ENCODE results near the gene GRID1. TPM values are rescaled to one million over a fixed set of nuclear protein-coding genes. Genes with fewer than 3 reads are reported as not detected.

GRID1 gene
- total and polyA plus RNA-seq, 9 of the 15 experiments (the other 6 are each of a cell fraction or from before 2014, with no cell fraction given): 0.01 to 7.2 (median 1.2) TPM

DNA sequence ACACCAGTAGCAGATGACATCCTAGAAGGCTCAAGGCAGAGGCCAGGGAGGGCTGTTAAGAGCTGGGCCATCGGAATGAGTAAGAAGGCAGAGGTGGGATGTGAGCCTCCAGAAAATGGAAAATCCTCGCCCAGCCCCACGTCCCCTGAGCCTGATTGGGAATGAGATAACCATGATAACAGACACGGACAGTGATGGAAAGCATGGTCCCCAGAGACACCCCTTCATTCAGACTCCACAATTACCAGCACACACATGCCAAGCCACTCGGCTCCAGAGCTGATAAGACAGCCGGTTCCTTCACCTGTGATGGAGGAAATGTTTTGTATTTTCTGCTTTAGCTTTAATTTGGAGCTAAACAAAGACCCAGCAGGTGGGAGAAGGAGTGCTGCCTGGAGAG, 106.0 kb downstream of the GRID1 start:
- Histone ChIP-seq H3K4me3 (no peak overlapping the region), H4K20me1 (replicated peaks; ENCODE audit: control insufficient read depth, insufficient read depth, low read length) (no peaks in the 10 kb centered on the region), H2AFZ (ENCODE audit: low read depth, low read length) (no peak overlapping the region), H3K4me2 (ENCODE audit: insufficient read depth, low read length) (no peak overlapping the region), H3K27me3 (ENCODE audit: control insufficient read depth in 2 of 2, insufficient read depth in 2 of 2, low read length in 2 of 2) (peaks cover 0 to 6% of the 10 kb centered on the region in 2 experiments; a peak in 1 of 5 replicates), H3K4me1 (replicated peaks in 1 of 2; ENCODE audit: control insufficient read depth in 2 of 2, insufficient read depth in 2 of 2, low read length in 2 of 2) (peaks cover 0 to 4% of the 10 kb centered on the region in 2 experiments; a peak in 1 of 5 replicates), H3K9me1 (ENCODE audit: control insufficient read depth, insufficient read depth, low read length) (no peaks in the 10 kb centered on the region), H3K36me3 (ENCODE audit: control insufficient read depth, insufficient read depth, low read length) (no peaks in the 10 kb centered on the region), H3K79me2 (ENCODE audit: control insufficient read depth, insufficient read depth, low read length) (no peaks in the 10 kb centered on the region), H3K27ac (ENCODE audit: extremely low read depth, low read depth, low read length) (no peak overlapping the region), H3K9ac (ENCODE audit: insufficient read depth in 1 of 2, low read depth in 2 of 2, low read length in 2 of 2) (no peak overlapping the region), H3K9me3 (replicated peaks; ENCODE audit: control insufficient read depth, insufficient read depth, low read depth, low read length) (no peaks in the 10 kb centered on the region)
- ATAC-seq: no peak
- CTCF ChIA-PET (ENCODE audit: low intra/inter-chr PET ratio): no interaction called here
- no peak for DNase-seq (ENCODE audit: extremely low read depth in 1 of 4, low spot score in 3 of 4)
- POLR2A ChIA-PET: no interaction called here
- no TSS peak for BruUV-seq (replicated peaks)
- 0% methylated on average over 3 of the region's 6 CpGs for WGBS (ENCODE audit: insufficient coverage, low coverage, missing lambda C conversion rate)
- intact Hi-C loops (cut with micrococcal nuclease) (no loop called here), in situ Hi-C loops (cut with MboI) (loop anchor here (10.0 kb wide), 1 partner anchor 114 kb away; no protein-coding TSS in a partner anchor)
- FAIRE-seq: no peak
- no peak for TF ChIP-seq C11orf30 (IDR thresholded peaks at IDR 0.05; ENCODE audit: low read depth)
- no peak for TF ChIP-seq MTA1 (IDR thresholded peaks at IDR 0.05; ENCODE audit: borderline replicate concordance)
- no peak for TF ChIP-seq MTA3 (IDR thresholded peaks at IDR 0.05; ENCODE audit: borderline replicate concordance)
- TF ChIP-seq PYGO2 (tag; IDR thresholded peaks at IDR 0.05): no peak
- TF ChIP-seq, protein P1, sequence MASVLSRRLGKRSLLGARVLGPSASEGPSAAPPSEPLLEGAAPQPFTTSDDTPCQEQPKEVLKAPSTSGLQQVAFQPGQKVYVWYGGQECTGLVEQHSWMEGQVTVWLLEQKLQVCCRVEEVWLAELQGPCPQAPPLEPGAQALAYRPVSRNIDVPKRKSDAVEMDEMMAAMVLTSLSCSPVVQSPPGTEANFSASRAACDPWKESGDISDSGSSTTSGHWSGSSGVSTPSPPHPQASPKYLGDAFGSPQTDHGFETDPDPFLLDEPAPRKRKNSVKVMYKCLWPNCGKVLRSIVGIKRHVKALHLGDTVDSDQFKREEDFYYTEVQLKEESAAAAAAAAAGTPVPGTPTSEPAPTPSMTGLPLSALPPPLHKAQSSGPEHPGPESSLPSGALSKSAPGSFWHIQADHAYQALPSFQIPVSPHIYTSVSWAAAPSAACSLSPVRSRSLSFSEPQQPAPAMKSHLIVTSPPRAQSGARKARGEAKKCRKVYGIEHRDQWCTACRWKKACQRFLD (CRISPR knock-in tag; IDR thresholded peaks at IDR 0.05): no peak
- TF ChIP-seq, protein P2, sequence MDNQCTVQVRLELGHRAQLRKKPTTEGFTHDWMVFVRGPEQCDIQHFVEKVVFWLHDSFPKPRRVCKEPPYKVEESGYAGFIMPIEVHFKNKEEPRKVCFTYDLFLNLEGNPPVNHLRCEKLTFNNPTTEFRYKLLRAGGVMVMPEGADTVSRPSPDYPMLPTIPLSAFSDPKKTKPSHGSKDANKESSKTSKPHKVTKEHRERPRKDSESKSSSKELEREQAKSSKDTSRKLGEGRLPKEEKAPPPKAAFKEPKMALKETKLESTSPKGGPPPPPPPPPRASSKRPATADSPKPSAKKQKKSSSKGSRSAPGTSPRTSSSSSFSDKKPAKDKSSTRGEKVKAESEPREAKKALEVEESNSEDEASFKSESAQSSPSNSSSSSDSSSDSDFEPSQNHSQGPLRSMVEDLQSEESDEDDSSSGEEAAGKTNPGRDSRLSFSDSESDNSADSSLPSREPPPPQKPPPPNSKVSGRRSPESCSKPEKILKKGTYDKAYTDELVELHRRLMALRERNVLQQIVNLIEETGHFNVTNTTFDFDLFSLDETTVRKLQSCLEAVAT (IDR thresholded peaks at IDR 0.05): no peak
- no peak for TF ChIP-seq POLR2AphosphoS2 (IDR thresholded peaks at IDR 0.05; ENCODE audit: low read length)
- TF ChIP-seq ETS2 (tag; IDR thresholded peaks at IDR 0.05; ENCODE audit: borderline replicate concordance, poor library complexity, severe bottlenecking): no peak
- TF ChIP-seq SMAD1 (IDR thresholded peaks at IDR 0.05; ENCODE audit: low read depth, low read length, partially characterized antibody): no peak
- no peak for TF ChIP-seq TBP (optimal IDR thresholded peaks at IDR 0.05; ENCODE audit: low read depth, low read length)
- TF ChIP-seq FOXK2 (conservative IDR thresholded peaks at IDR 0.05 in 1 of 2, IDR thresholded peaks at IDR 0.05 in 1 of 2; ENCODE audit: low read depth in 2 of 2): no peak
- TF ChIP-seq, protein P3, sequence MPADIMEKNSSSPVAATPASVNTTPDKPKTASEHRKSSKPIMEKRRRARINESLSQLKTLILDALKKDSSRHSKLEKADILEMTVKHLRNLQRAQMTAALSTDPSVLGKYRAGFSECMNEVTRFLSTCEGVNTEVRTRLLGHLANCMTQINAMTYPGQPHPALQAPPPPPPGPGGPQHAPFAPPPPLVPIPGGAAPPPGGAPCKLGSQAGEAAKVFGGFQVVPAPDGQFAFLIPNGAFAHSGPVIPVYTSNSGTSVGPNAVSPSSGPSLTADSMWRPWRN (IDR thresholded peaks at IDR 0.05; ENCODE audit: low read depth): no peak
- TF ChIP-seq ZNF668 (CRISPR knock-in tag; IDR thresholded peaks at IDR 0.05): no peak
- TF ChIP-seq ZBTB1 (CRISPR knock-in tag; IDR thresholded peaks at IDR 0.05; ENCODE audit: borderline replicate concordance, low read depth): no peak
- TF ChIP-seq OTX1 (CRISPR knock-in tag; IDR thresholded peaks at IDR 0.05): no peak
- TF ChIP-seq CC2D1A (IDR thresholded peaks at IDR 0.05): no peak
